GM12878 (cell line): ENCODE data around the gene WNT9B. TPM values are rescaled to one million over a fixed set of nuclear protein-coding genes. Genes with fewer than 3 reads are reported as not detected.

Source experiments
- ATAC-seq: fragments of 200-7000 bp; cut with Tn5 transposase; 3 replicates; pipeline ENCODE4 v1.9.1; 2020; ENCODE audit warnings: mild to moderate bottlenecking, moderate library complexity
- BruUV-seq: library from RNA; stranded (reverse); fragments of 400-500 nt; replicated peaks from 2 replicates; lab custom pipeline; 2021; lab: Mats Ljungman, UMichigan
- CTCF ChIA-PET: fragments of 300-600 bp; sonication (Branson Sonifier 250); formaldehyde crosslinking; extraction: SDS; loops from one replicate; lab custom pipeline; 2021; ENCODE audit warnings: inconsistent platforms; lab: Yijun Ruan, JAX
- POLR2A ChIA-PET: fragments of 350-600 bp; formaldehyde crosslinking; extraction: SDS; loops from one replicate; lab custom pipeline; 2021; ENCODE audit warnings: inconsistent platforms; lab: Charles Lee
- RAD21 ChIA-PET: fragments of 300-600 bp; sonication (Branson Sonifier 250); formaldehyde crosslinking; loops from one replicate; lab custom pipeline; 2023; ENCODE audit warnings: antibody characterized with exemption; ENCODE audit not compliant: unreplicated experiment; lab: Charles Lee
- SMC1A ChIA-PET: fragments of 300-600 bp; sonication (Branson Sonifier 250); formaldehyde crosslinking; loops from one replicate; lab custom pipeline; 2023; ENCODE audit not compliant: unreplicated experiment, uncharacterized antibody; lab: Charles Lee
- DNase-seq: peaks from one replicate; pipeline ENCODE4 v3.0.0-alpha.2; 2011; ENCODE audit warnings: low read depth, low spot score
- FAIRE-seq: peaks from 3 replicates; lab custom pipeline; 2011; peaks lifted over from hg19 to GRCh38; lab: Jason Lieb, UNC
- H2AFZ ChIP-seq: 2 replicates; pipeline ENCODE4 v1.6.0; 2011; ENCODE audit warnings: low read depth, low read length, control low read depth; ENCODE audit not compliant: control insufficient read depth
- H3K27ac ChIP-seq: 2 replicates; pipeline ENCODE4 v1.5.1; 2011; ENCODE audit warnings: control low read depth; ENCODE audit not compliant: control insufficient read depth, insufficient read depth
- H3K27me3 ChIP-seq, 2 experiments: replicated peaks in 1 of 2; 2 replicates each; pipeline versions ENCODE4 v1.6.0 to v1.6.1; 2011; ENCODE audit warnings: low read length in 1 of 2; ENCODE audit not compliant: control insufficient read depth in 2 of 2, insufficient read depth in 2 of 2
- H3K36me3 ChIP-seq, 2 experiments: 2 replicates each; pipeline ENCODE4 v1.5.1; 2011; ENCODE audit warnings: low read length in 1 of 2; ENCODE audit not compliant: control insufficient read depth in 2 of 2, insufficient read depth in 2 of 2
- H3K4me1 ChIP-seq: 2 replicates; pipeline ENCODE4 v1.6.1; 2011; ENCODE audit warnings: mild to moderate bottlenecking, low read length, moderate library complexity, mixed read lengths; ENCODE audit not compliant: control insufficient read depth, insufficient read depth
- H3K4me2 ChIP-seq: 2 replicates; pipeline ENCODE4 v1.6.0; 2011; ENCODE audit warnings: control low read depth; ENCODE audit not compliant: control insufficient read depth, insufficient read depth
- H3K4me3 ChIP-seq: fragments of 200-600 bp; sonication (generic); 2 replicates; pipeline ENCODE4 v1.5.1; 2016
- H3K79me2 ChIP-seq: 2 replicates; pipeline ENCODE4 v1.6.0; 2011; ENCODE audit warnings: low read length; ENCODE audit not compliant: control insufficient read depth, insufficient read depth
- H3K9ac ChIP-seq: 2 replicates; pipeline ENCODE4 v1.8.0; 2011; ENCODE audit warnings: low read length, control low read depth, mixed read lengths; ENCODE audit not compliant: control insufficient read depth, insufficient read depth
- H3K9me3 ChIP-seq: replicated peaks from 3 replicates; pipeline ENCODE4 v1.5.1; 2011; ENCODE audit warnings: mild to moderate bottlenecking, low read length; ENCODE audit not compliant: control insufficient read depth, insufficient read depth
- H4K20me1 ChIP-seq: 2 replicates; pipeline ENCODE4 v1.6.0; 2011; ENCODE audit not compliant: control insufficient read depth, insufficient read depth
- SMAD5 ChIP-seq: IDR thresholded peaks from 2 replicates; pipeline ENCODE4 v1.6.1; 2016; ENCODE audit warnings: antibody characterized with exemption, low read depth
- SUZ12 ChIP-seq: fragments of 200-600 bp; sonication (generic); IDR thresholded peaks from one replicate; pipeline ENCODE4 v1.6.1; 2018; ENCODE audit warnings: antibody characterized with exemption, mild to moderate bottlenecking; ENCODE audit not compliant: unreplicated experiment
- WRNIP1 ChIP-seq: IDR thresholded peaks from 2 replicates; pipeline ENCODE4 v1.6.1; 2011; ENCODE audit warnings: low read depth, low read length, improper control_type of control experiment, borderline replicate concordance
- ZNF274 ChIP-seq: IDR thresholded peaks from one replicate; pipeline ENCODE4 v1.8.0; 2011; ENCODE audit not compliant: insufficient read length, insufficient read depth
- WGBS: methylation state at CpG from one replicate; pipeline ENCODE4 v1.1.6; 2016; ENCODE audit warnings: low lambda C conversion rate; ENCODE audit not compliant: insufficient replicate concordance, insufficient coverage; ENCODE audit errors: missing lambda C conversion rate; 5-methylcytosine and 5-hydroxymethylcytosine counted together
- in situ Hi-C: fragments of 300-500 bp; cut with MboI; formaldehyde crosslinking; loops from 9 replicates; pipeline ENCODE4 v1.14.3; 2018; ENCODE audit warnings: mixed read lengths
- intact Hi-C: fragments of 100-400 bp; cut with micrococcal nuclease; formaldehyde crosslinking; loops from one replicate; pipeline ENCODE4 v1.14.2; 2022; ENCODE audit not compliant: unreplicated experiment
- polyA plus RNA-seq, 11 experiments: library from polyadenylated mRNA; depleted of rRNA in 4 of 11; unstranded in 6 of 11; stranded (reverse) in 5 of 11; fragments of >200 nt; fragmentation: Nextera tagmentation in 4 of 11; fragmentation: Illumina TruSeq in 1 of 11; extraction: Ambion mirVana in 4 of 11; extraction: Trizol in 1 of 11; gene quantifications; 1 replicate in 1 of 11; 2 replicates in 10 of 11; pipeline versions ENCODE4 v1.2.1 to v1.2.3, GENCODE V29; 2011 to 2016; ENCODE audit warnings: inconsistent platforms in 2 of 11, missing spikeins in 2 of 11, low read depth in 1 of 11
- total RNA-seq, 4 experiments: library from RNA; depleted of rRNA in 3 of 4; stranded (reverse); fragments of >200 nt in 3 of 4; fragmentation: Illumina TruSeq in 1 of 4; extraction: Trizol in 1 of 4; gene quantifications; 2 replicates each; pipeline versions ENCODE4 v1.2.1 to v1.2.3, GENCODE V29; 2013 to 2021
- TF ChIP-seq, protein P1 (sequence below): IDR thresholded peaks from 2 replicates; pipeline ENCODE4 v1.6.1; 2011; ENCODE audit warnings: borderline replicate concordance, low read depth, mild to moderate bottlenecking, moderate library complexity, mixed read lengths, low read length; ENCODE audit not compliant: insufficient read depth; ENCODE audit errors: extremely low read length
- TF ChIP-seq, protein P2 (sequence below): fragments of 450-650 bp; IDR thresholded peaks from 2 replicates; pipeline ENCODE4 v1.6.1; 2017; ENCODE audit warnings: mild to moderate bottlenecking, moderate library complexity
- TF ChIP-seq, protein P3 (sequence below): fragments of 450-650 bp; formaldehyde crosslinking; IDR thresholded peaks from 2 replicates; pipeline ENCODE4 v1.5.0; 2022; ENCODE audit warnings: mild to moderate bottlenecking, missing genetic modification characterization
- TF ChIP-seq, protein P4 (sequence below): fragments of 450-650 bp; IDR thresholded peaks from 2 replicates; pipeline ENCODE4 v1.6.1; 2017; ENCODE audit warnings: borderline replicate concordance
- TF ChIP-seq, protein P5 (sequence below): fragments of 450-650 bp; formaldehyde crosslinking; IDR thresholded peaks from 2 replicates; pipeline ENCODE4 v1.4.0; 2020; ENCODE audit warnings: mild to moderate bottlenecking, moderate library complexity

WNT9B gene
- total and polyA plus RNA-seq, 10 of the 15 experiments (the other 5 are each of a cell fraction or from before 2014, with no cell fraction given), result not detected

DNA sequence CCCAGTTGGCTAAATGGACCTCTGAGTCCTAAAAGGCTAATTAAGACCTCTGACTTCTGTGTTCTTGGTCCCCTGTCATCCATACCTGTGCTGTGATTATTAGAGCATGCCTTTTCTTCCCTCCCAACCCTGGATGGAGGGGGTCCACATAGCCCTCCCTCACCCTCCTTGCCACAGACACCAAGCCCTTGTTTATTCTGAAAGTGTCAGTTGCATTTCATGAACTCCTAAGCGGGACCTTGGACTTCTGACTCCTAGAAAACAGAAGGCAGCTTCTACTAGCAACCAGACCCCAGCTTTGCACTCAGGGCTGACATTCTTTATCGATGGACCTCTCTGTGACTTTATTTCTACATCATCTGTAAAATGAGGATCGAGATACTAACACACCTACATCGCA is 38.1 kb downstream of the WNT9B start:
- Histone ChIP-seq H3K4me3 (no peak overlapping the region), H4K20me1 (peaks cover 3% of the 10 kb centered on the region; the same call in 1 of the 2 replicates), H2AFZ (no peak overlapping the region), H3K27me3 (peaks cover 2 to 3% of the 10 kb centered on the region in 2 experiments; a peak in 3 of 4 replicates), H3K9me3 (no peaks in the 10 kb centered on the region), H3K9ac (no peak overlapping the region), H3K4me2 (no peak overlapping the region), H3K79me2 (no peaks in the 10 kb centered on the region), H3K36me3 (no peaks in the 10 kb centered on the region), H3K4me1 (no peaks in the 10 kb centered on the region), H3K27ac (no peak overlapping the region)
- FAIRE-seq, result no peak
- POLR2A ChIA-PET, result no interaction called here
- SMC1A ChIA-PET, result no interaction called here
- no peak for ATAC-seq
- BruUV-seq, result no TSS peak
- RAD21 ChIA-PET, result no interaction called here
- CTCF ChIA-PET, result no interaction called here
- DNase-seq, result no peak
- intact Hi-C loops (no loop called here), in situ Hi-C loops (no loop called here)
- WGBS, result 35% methylated on average over 4 of the region's 4 CpGs
- TF ChIP-seq, protein P1, sequence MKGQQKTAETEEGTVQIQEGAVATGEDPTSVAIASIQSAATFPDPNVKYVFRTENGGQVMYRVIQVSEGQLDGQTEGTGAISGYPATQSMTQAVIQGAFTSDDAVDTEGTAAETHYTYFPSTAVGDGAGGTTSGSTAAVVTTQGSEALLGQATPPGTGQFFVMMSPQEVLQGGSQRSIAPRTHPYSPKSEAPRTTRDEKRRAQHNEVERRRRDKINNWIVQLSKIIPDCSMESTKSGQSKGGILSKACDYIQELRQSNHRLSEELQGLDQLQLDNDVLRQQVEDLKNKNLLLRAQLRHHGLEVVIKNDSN, result no peak
- TF ChIP-seq SMAD5, result no peak
- TF ChIP-seq, protein P2, sequence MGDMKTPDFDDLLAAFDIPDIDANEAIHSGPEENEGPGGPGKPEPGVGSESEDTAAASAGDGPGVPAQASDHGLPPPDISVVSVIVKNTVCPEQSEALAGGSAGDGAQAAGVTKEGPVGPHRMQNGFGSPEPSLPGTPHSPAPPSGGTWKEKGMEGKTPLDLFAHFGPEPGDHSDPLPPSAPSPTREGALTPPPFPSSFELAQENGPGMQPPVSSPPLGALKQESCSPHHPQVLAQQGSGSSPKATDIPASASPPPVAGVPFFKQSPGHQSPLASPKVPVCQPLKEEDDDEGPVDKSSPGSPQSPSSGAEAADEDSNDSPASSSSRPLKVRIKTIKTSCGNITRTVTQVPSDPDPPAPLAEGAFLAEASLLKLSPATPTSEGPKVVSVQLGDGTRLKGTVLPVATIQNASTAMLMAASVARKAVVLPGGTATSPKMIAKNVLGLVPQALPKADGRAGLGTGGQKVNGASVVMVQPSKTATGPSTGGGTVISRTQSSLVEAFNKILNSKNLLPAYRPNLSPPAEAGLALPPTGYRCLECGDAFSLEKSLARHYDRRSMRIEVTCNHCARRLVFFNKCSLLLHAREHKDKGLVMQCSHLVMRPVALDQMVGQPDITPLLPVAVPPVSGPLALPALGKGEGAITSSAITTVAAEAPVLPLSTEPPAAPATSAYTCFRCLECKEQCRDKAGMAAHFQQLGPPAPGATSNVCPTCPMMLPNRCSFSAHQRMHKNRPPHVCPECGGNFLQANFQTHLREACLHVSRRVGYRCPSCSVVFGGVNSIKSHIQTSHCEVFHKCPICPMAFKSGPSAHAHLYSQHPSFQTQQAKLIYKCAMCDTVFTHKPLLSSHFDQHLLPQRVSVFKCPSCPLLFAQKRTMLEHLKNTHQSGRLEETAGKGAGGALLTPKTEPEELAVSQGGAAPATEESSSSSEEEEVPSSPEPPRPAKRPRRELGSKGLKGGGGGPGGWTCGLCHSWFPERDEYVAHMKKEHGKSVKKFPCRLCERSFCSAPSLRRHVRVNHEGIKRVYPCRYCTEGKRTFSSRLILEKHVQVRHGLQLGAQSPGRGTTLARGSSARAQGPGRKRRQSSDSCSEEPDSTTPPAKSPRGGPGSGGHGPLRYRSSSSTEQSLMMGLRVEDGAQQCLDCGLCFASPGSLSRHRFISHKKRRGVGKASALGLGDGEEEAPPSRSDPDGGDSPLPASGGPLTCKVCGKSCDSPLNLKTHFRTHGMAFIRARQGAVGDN, result no peak
- TF ChIP-seq, protein P3, sequence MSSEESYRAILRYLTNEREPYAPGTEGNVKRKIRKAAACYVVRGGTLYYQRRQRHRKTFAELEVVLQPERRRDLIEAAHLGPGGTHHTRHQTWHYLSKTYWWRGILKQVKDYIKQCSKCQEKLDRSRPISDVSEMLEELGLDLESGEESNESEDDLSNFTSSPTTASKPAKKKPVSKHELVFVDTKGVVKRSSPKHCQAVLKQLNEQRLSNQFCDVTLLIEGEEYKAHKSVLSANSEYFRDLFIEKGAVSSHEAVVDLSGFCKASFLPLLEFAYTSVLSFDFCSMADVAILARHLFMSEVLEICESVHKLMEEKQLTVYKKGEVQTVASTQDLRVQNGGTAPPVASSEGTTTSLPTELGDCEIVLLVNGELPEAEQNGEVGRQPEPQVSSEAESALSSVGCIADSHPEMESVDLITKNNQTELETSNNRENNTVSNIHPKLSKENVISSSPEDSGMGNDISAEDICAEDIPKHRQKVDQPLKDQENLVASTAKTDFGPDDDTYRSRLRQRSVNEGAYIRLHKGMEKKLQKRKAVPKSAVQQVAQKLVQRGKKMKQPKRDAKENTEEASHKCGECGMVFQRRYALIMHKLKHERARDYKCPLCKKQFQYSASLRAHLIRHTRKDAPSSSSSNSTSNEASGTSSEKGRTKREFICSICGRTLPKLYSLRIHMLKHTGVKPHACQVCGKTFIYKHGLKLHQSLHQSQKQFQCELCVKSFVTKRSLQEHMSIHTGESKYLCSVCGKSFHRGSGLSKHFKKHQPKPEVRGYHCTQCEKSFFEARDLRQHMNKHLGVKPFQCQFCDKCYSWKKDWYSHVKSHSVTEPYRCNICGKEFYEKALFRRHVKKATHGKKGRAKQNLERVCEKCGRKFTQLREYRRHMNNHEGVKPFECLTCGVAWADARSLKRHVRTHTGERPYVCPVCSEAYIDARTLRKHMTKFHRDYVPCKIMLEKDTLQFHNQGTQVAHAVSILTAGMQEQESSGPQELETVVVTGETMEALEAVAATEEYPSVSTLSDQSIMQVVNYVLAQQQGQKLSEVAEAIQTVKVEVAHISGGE (CRISPR knock-in tag), result no peak
- TF ChIP-seq SUZ12, result no peak
- TF ChIP-seq, protein P4, sequence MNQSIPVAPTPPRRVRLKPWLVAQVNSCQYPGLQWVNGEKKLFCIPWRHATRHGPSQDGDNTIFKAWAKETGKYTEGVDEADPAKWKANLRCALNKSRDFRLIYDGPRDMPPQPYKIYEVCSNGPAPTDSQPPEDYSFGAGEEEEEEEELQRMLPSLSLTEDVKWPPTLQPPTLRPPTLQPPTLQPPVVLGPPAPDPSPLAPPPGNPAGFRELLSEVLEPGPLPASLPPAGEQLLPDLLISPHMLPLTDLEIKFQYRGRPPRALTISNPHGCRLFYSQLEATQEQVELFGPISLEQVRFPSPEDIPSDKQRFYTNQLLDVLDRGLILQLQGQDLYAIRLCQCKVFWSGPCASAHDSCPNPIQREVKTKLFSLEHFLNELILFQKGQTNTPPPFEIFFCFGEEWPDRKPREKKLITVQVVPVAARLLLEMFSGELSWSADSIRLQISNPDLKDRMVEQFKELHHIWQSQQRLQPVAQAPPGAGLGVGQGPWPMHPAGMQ, result no peak
- TF ChIP-seq, protein P5, sequence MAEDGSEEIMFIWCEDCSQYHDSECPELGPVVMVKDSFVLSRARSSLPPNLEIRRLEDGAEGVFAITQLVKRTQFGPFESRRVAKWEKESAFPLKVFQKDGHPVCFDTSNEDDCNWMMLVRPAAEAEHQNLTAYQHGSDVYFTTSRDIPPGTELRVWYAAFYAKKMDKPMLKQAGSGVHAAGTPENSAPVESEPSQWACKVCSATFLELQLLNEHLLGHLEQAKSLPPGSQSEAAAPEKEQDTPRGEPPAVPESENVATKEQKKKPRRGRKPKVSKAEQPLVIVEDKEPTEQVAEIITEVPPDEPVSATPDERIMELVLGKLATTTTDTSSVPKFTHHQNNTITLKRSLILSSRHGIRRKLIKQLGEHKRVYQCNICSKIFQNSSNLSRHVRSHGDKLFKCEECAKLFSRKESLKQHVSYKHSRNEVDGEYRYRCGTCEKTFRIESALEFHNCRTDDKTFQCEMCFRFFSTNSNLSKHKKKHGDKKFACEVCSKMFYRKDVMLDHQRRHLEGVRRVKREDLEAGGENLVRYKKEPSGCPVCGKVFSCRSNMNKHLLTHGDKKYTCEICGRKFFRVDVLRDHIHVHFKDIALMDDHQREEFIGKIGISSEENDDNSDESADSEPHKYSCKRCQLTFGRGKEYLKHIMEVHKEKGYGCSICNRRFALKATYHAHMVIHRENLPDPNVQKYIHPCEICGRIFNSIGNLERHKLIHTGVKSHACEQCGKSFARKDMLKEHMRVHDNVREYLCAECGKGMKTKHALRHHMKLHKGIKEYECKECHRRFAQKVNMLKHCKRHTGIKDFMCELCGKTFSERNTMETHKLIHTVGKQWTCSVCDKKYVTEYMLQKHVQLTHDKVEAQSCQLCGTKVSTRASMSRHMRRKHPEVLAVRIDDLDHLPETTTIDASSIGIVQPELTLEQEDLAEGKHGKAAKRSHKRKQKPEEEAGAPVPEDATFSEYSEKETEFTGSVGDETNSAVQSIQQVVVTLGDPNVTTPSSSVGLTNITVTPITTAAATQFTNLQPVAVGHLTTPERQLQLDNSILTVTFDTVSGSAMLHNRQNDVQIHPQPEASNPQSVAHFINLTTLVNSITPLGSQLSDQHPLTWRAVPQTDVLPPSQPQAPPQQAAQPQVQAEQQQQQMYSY (CRISPR knock-in tag), result no peak
- TF ChIP-seq WRNIP1, result no peak
- TF ChIP-seq ZNF274, result no peak
